ENCODE data around the gene KLK10. TPM values are rescaled to one million over a fixed set of nuclear protein-coding genes. Genes with fewer than 3 reads are reported as not detected.
A peak's percentile ranks its signal among the peaks of the same experiment; 100 is the strongest.

The KLK10 gene
- total RNA-seq, 1 experiment from 2014 or later: 3.2 TPM

- TF ChIP-seq, protein P1, sequence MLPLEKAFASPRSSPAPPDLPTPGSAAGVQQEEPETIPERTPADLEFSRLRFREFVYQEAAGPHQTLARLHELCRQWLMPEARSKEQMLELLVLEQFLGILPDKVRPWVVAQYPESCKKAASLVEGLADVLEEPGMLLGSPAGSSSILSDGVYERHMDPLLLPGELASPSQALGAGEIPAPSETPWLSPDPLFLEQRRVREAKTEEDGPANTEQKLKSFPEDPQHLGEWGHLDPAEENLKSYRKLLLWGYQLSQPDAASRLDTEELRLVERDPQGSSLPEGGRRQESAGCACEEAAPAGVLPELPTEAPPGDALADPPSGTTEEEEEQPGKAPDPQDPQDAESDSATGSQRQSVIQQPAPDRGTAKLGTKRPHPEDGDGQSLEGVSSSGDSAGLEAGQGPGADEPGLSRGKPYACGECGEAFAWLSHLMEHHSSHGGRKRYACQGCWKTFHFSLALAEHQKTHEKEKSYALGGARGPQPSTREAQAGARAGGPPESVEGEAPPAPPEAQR (CRISPR knock-in tag; IDR thresholded peaks at IDR 0.05): no peak
- TF ChIP-seq ZNF671 (CRISPR knock-in tag; IDR thresholded peaks at IDR 0.05): no peak
Observed at GRCh38 chr19:51066393-51067186, 47.1 kb upstream of the KLK10 start (continued).

GRCh38 chr19:51065221-51065960 is 45.9 kb upstream of the KLK10 start:
- ChIA-PET CTCF (interaction anchor here (0.8 to 3.0 kb wide), 11 partner anchors 13 to 269 kb away, joined by 3 to 19 read pairs (median 5); partner anchors contain the start of genes KLK10 and KLK11), POLR2A (interaction anchor here (1.5 to 1.7 kb wide), 2 partner anchors 47 to 48 kb away, joined by 3 to 5 read pairs; no protein-coding TSS in a partner anchor)
- ATAC-seq (peak; percentile 80), DNase-seq (ENCODE audit: low spot score) (no peak)
- peak overlapping the region; percentile 76 for H3K4me3 Mint-ChIP-seq
- no peak overlapping the region for H3K27ac Mint-ChIP-seq
- H3K9me3 Mint-ChIP-seq: peaks cover 17% of the 10 kb centered on the region
- peaks cover 10% of the 10 kb centered on the region for H3K27me3 Mint-ChIP-seq (ENCODE audit: low read depth)
- TF ChIP-seq MAX (CRISPR knock-in tag; IDR thresholded peaks at IDR 0.05): 0 out of 2 replicates have a peak, but pooled peaks have one; percentile 14
- no peak for TF ChIP-seq GRHL2 (CRISPR knock-in tag; IDR thresholded peaks at IDR 0.05; ENCODE audit: insufficient replicate concordance, severe bottlenecking)
- TF ChIP-seq PREB (CRISPR knock-in tag; IDR thresholded peaks at IDR 0.05; ENCODE audit: borderline replicate concordance): no peak
- no peak for TF ChIP-seq ZNF317 (CRISPR knock-in tag; IDR thresholded peaks at IDR 0.05; ENCODE audit: borderline replicate concordance, low read depth)
- no peak for TF ChIP-seq ZNF671 (CRISPR knock-in tag; IDR thresholded peaks at IDR 0.05)
- no peak for TF ChIP-seq ZNF138 (CRISPR knock-in tag; conservative IDR thresholded peaks at IDR 0.05)
- TF ChIP-seq ZBTB43 (CRISPR knock-in tag; IDR thresholded peaks at IDR 0.05): no peak
- no peak for TF ChIP-seq ZNF425 (CRISPR knock-in tag; conservative IDR thresholded peaks at IDR 0.05)
- TF ChIP-seq ZNF232 (CRISPR knock-in tag; IDR thresholded peaks at IDR 0.05): no peak
- no peaks in the 10 kb centered on the region for H3K36me3 Mint-ChIP-seq
- peaks cover 8% of the 10 kb centered on the region for H3K4me1 Mint-ChIP-seq

DNA sequence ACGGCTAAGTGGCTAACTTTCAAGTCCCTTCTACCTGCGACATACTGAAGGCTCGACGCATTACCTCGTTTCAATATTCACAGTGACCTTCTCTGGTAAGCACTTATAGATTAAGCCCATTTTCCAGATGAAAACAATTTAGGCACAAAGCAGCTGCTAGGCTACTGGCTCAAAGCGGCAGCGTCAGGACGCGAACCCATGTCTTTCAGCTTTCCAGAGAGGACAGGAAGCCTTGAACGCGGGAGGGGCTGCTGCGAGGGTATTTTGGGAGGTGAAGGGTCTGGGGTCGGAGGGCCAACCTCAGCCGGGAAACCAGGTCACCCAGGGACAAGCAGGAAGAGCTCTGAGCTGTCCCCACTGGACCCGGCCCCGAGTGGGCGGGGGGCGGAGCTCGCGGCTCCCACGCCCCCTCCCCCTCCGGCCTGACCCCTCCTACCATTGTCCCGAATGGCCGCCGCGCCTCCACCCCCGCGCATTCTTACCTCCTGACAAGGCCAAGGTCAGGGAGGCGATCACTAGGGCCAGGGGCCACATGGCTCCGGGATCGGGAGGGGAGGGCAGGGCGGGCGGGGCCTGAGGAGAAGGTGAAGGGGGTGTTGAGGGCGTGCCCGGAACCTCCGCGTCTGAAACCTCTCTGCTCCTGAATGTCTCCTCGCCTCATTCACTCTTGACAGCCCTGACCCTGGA is 45.2 kb upstream of the KLK10 start, which contains the start of gene KLK13:
Gene KLK13, minus strand, starts transcription at position 559 of the 687 bp plus-strand sequence. Its CDS starts 25 bp downstream, at position 534.
- Mint-ChIP-seq H3K4me3 (peak within 1 kb of the TSS; percentile 76), H3K27ac (no peak within 1 kb of the TSS), H3K9me3 (peaks cover 17% of the 10 kb centered on the region), H3K27me3 (ENCODE audit: low read depth) (peaks cover 10% of the 10 kb centered on the region), H3K4me1 (peaks cover 8% of the 10 kb centered on the region), H3K36me3 (no peaks in the 10 kb centered on the region)
- ChIA-PET POLR2A (interaction anchor here (1.5 to 1.7 kb wide), 2 partner anchors 46 to 48 kb away, joined by 3 to 5 read pairs; no protein-coding TSS in a partner anchor), CTCF (interaction anchor here (0.8 to 3.0 kb wide), 10 partner anchors 12 to 268 kb away, joined by 3 to 19 read pairs (median 5); partner anchors contain the start of genes KLK10 and KLK11)
- DNase-seq (ENCODE audit: low spot score): peak; percentile 69
- peak; percentile 81 for ATAC-seq
- TF ChIP-seq NR2C2 (CRISPR knock-in tag; IDR thresholded peaks at IDR 0.05): no peak
- peak; percentile 46; the same call in 1 of the 2 replicates for TF ChIP-seq MAX (CRISPR knock-in tag; IDR thresholded peaks at IDR 0.05)
- no peak for TF ChIP-seq TCF7 (CRISPR knock-in tag; IDR thresholded peaks at IDR 0.05; ENCODE audit: low read depth)
- TF ChIP-seq SP1 (CRISPR knock-in tag; conservative IDR thresholded peaks at IDR 0.05): no peak; the same call in none of the 2 replicates
- TF ChIP-seq ZNF671 (CRISPR knock-in tag; IDR thresholded peaks at IDR 0.05): no peak
- no peak for TF ChIP-seq STAT6 (CRISPR knock-in tag; conservative IDR thresholded peaks at IDR 0.05; ENCODE audit: low read depth)
- TF ChIP-seq TEAD1 (CRISPR knock-in tag; IDR thresholded peaks at IDR 0.05): 0 out of 2 replicates have a peak, but pooled peaks have one; percentile 8
- no peak for TF ChIP-seq ZBTB21 (CRISPR knock-in tag; IDR thresholded peaks at IDR 0.05; ENCODE audit: borderline replicate concordance)
- TF ChIP-seq TEAD4 (CRISPR knock-in tag; IDR thresholded peaks at IDR 0.05): no peak

All from WTC11 (cell line).